Kidney tubule cell (primary cell): ENCODE measurements around the gene GPR68.
"Not testable (repeated sequence)": the region's sequence is repeated elsewhere in the genome, so short reads cannot be mapped to it uniquely, and the experiment has no call there.

Experiments
- DNase-seq: peaks from one replicate; pipeline ENCODE4 v3.0.0-alpha.2; 2018; ENCODE audit warnings: low spot score

GPR68 gene

GRCh38 chr14:91272341-91273272, 28.1 kb upstream of the GPR68 start:
- DNase-seq, result no peak

- no peak for DNase-seq
Measured at GRCh38 chr14:91271639-91272038, 27.1 kb upstream of the GPR68 start.

- no peak for DNase-seq
Measured at GRCh38 chr14:91270619-91271018, 26.1 kb upstream of the GPR68 start.

- DNase-seq, result no peak
Measured at GRCh38 chr14:91270188-91270587, 25.7 kb upstream of the GPR68 start.

- no peak for DNase-seq
Measured at GRCh38 chr14:91269076-91269991, 24.8 kb upstream of the GPR68 start.

- DNase-seq, result no peak
Measured at GRCh38 chr14:91267965-91268437, 23.5 kb upstream of the GPR68 start.

- not testable (repeated sequence) for DNase-seq
Measured at GRCh38 chr14:91266276-91266675, 21.8 kb upstream of the GPR68 start.

GRCh38 chr14:91265404-91265803, 20.9 kb upstream of the GPR68 start:
- no peak for DNase-seq

- no peak for DNase-seq
Measured at GRCh38 chr14:91264151-91265150, 19.9 kb upstream of the GPR68 start.

GRCh38 chr14:91263329-91263728, 18.8 kb upstream of the GPR68 start:
- DNase-seq, result no peak

- DNase-seq, result no peak
Measured at GRCh38 chr14:91261986-91262549, 17.6 kb upstream of the GPR68 start.

- DNase-seq, result no peak
Measured at GRCh38 chr14:91261115-91261514, 16.6 kb upstream of the GPR68 start.

- DNase-seq, result no peak
Measured at GRCh38 chr14:91258876-91259275, 14.4 kb upstream of the GPR68 start.

GRCh38 chr14:91258011-91258618, 13.6 kb upstream of the GPR68 start:
- DNase-seq, result peak; percentile 42

- DNase-seq, result peak; percentile 26
Measured at GRCh38 chr14:91257328-91258010, 13.0 kb upstream of the GPR68 start.

- DNase-seq, result no peak
Measured at GRCh38 chr14:91256661-91257060, 12.2 kb upstream of the GPR68 start.

- no peak for DNase-seq
Measured at GRCh38 chr14:91255026-91255695, 10.7 kb upstream of the GPR68 start.

- DNase-seq, result no peak
Measured at GRCh38 chr14:91254461-91254860, 10.0 kb upstream of the GPR68 start.

- DNase-seq, result no peak
Measured at GRCh38 chr14:91253795-91254323, 9.4 kb upstream of the GPR68 start.
